A549 treated with AZD2906 at 1 μM for 4 hours (cell line): ENCODE measurements around the gene CCDC93. TPM values are rescaled to one million over a fixed set of nuclear protein-coding genes. Genes with fewer than 3 reads are reported as not detected.

Source experiments
- total RNA-seq: library from RNA; stranded (reverse); fragments of 200-300 nt; extraction: Qiagen RNA extraction; gene quantifications from 5 replicates; pipeline ENCODE4 v1.2.3, GENCODE V29; 2022

CCDC93 gene
- total RNA-seq: 11.2 to 14.6 TPM (median 13.0 TPM) in 5 replicates

DNA sequence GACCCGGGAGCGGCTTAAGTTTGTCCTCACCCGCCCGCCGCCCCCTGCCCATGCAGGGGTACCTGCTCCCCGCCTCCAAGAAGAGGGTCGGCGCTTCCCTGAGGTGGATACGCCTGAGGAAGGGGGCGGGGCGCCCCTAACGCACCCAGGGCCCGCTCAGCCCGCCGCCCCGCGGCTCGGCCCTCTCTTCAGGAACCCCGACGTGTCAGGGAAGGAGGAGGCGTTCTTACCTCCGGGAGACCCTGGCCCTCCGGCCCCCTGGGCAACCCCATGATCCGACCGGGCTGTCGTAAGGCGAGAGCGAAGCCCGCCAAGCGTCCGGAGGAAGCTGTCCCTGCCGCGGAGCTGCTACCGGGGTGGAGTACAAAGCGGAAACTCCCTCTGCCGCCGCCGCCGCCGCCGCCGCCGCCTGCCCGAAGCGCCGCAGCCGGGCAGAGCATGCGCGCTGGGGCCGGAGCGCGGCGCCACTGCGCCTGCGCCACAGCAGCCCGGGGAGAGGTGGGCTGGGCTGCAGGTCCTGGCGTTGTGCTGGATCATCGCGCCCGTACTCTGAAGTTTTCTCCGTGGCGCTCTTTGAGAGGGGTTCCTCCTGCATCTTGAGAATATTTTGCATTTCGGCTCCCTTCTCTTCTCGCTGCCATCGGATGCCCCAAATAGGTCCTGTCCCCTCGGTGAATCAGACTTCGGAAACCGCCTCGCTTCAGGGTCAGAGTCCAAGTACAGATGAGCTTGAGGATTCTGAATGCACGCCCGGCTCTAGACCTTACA is at the start of gene CCDC93:
TSS of gene CCDC93 (minus strand) at position 347 of the 768 bp plus-strand sequence. CDS start at position 272, 75 bp downstream.

Other genes with a start within 250 kb of the CCDC93 start
- gene DDX18, start 199.4 kb downstream of the CCDC93 start, total RNA-seq: 59.0 to 78.4 TPM (median 60.9 TPM) in 5 replicates
- gene INSIG2, start 74.4 kb upstream of the CCDC93 start, total RNA-seq: 9.6 to 12.1 TPM (median 11.9 TPM) in 5 replicates